ENCODE measurements around the gene RERE.

RERE gene

GRCh38 chr1:8427493-8427892 lies 389.9 kb downstream of the RERE start:
- no peak for TF ChIP-seq CTCF (IDR thresholded peaks at IDR 0.05; ENCODE audit: extremely low read depth, insufficient read depth, missing control alignments)
- DNase-seq (ENCODE audit: low spot score): peak; percentile 83
- in situ Hi-C loops (cut with MboI; ENCODE audit: low pct_unique_long_range_greater_than_20kb, low sequenced_read_pairs, unreplicated experiment): no loop called here

GRCh38 chr1:8426996-8427395 lies 390.4 kb downstream of the RERE start:
- DNase-seq (ENCODE audit: low spot score): no peak
- in situ Hi-C loops (cut with MboI; ENCODE audit: low pct_unique_long_range_greater_than_20kb, low sequenced_read_pairs, unreplicated experiment): no loop called here
- TF ChIP-seq CTCF (IDR thresholded peaks at IDR 0.05; ENCODE audit: extremely low read depth, insufficient read depth, missing control alignments): no peak

- DNase-seq (ENCODE audit: low spot score): no peak
- in situ Hi-C loops (cut with MboI; ENCODE audit: low pct_unique_long_range_greater_than_20kb, low sequenced_read_pairs, unreplicated experiment): no loop called here
- no peak for TF ChIP-seq CTCF (IDR thresholded peaks at IDR 0.05; ENCODE audit: extremely low read depth, insufficient read depth, missing control alignments)
These were observed 391.7 kb downstream of the RERE start for GRCh38 chr1:8425781-8426161.

- no peak for TF ChIP-seq CTCF (IDR thresholded peaks at IDR 0.05; ENCODE audit: extremely low read depth, insufficient read depth, missing control alignments)
- in situ Hi-C loops (cut with MboI; ENCODE audit: low pct_unique_long_range_greater_than_20kb, low sequenced_read_pairs, unreplicated experiment): no loop called here
- no peak for DNase-seq (ENCODE audit: low spot score)
These were observed 392.2 kb downstream of the RERE start for GRCh38 chr1:8425150-8425780.

GRCh38 chr1:8424539-8425116 lies 392.8 kb downstream of the RERE start:
- in situ Hi-C loops (cut with MboI; ENCODE audit: low pct_unique_long_range_greater_than_20kb, low sequenced_read_pairs, unreplicated experiment): no loop called here
- DNase-seq (ENCODE audit: low spot score): no peak
- no peak for TF ChIP-seq CTCF (IDR thresholded peaks at IDR 0.05; ENCODE audit: extremely low read depth, insufficient read depth, missing control alignments)

- DNase-seq (ENCODE audit: low spot score): peak; percentile 74
- in situ Hi-C loops (cut with MboI; ENCODE audit: low pct_unique_long_range_greater_than_20kb, low sequenced_read_pairs, unreplicated experiment): no loop called here
- TF ChIP-seq CTCF (IDR thresholded peaks at IDR 0.05; ENCODE audit: extremely low read depth, insufficient read depth, missing control alignments): no peak
These were observed 393.5 kb downstream of the RERE start for GRCh38 chr1:8423692-8424538.

Measured in GM13977 (cell line).